AG04450 (cell line): ENCODE data around the gene PLPP3. TPM values are rescaled to one million over a fixed set of nuclear protein-coding genes. Genes with fewer than 3 reads are reported as not detected.

Source experiments
- CTCF ChIA-PET: fragments of 300-600, 350-600 bp; formaldehyde crosslinking; extraction: SDS; loops from one replicate; lab custom pipeline; 2022; ENCODE audit warnings: antibody characterized with exemption, inconsistent platforms; lab: Charles Lee
- POLR2A ChIA-PET: fragments of 350-600 bp; formaldehyde crosslinking; extraction: SDS; loops from one replicate; lab custom pipeline; 2021; ENCODE audit warnings: antibody characterized with exemption, inconsistent platforms; lab: Yijun Ruan, JAX
- DNase-seq: peaks from one replicate; pipeline ENCODE4 v3.0.0-alpha.2; 2011; ENCODE audit warnings: low read depth, low spot score
- H3K27ac ChIP-seq: one replicate; pipeline ENCODE4 v1.5.1; 2012; ENCODE audit warnings: low read depth, low read length, control low read depth
- H3K27me3 ChIP-seq: one replicate; pipeline ENCODE4 v1.6.0; 2012; ENCODE audit warnings: low read length; ENCODE audit not compliant: control insufficient read depth, insufficient read depth
- H3K4me3 ChIP-seq: 2 replicates; pipeline ENCODE4 v1.5.1; 2011; ENCODE audit warnings: mild to moderate bottlenecking, low read depth, low read length, control low read depth
- H3K9me3 ChIP-seq: 2 replicates; pipeline ENCODE4 v1.5.1; 2012; ENCODE audit warnings: low read length; ENCODE audit not compliant: control insufficient read depth, insufficient read depth
- CTCF ChIP-seq: IDR thresholded peaks from 2 replicates; pipeline ENCODE4 v1.5.1; 2011; ENCODE audit warnings: low read depth, low read length, control low read depth, inconsistent platforms
- polyA plus RNA-seq: library from polyadenylated mRNA; depleted of rRNA; stranded (reverse); fragments of >200 nt; gene quantifications from 2 replicates; pipeline ENCODE4 v1.2.3, GENCODE V29; 2011

The PLPP3 gene
- polyA plus RNA-seq, 1 experiment: 210 TPM

GRCh38 chr1:56515898-56516538 is 63.3 kb downstream of the PLPP3 start:
- H3K9me3 ChIP-seq: no peaks in the 10 kb centered on the region
- DNase-seq: no peak
- H3K27ac ChIP-seq: no peak overlapping the region
- H3K27me3 ChIP-seq: no peaks in the 10 kb centered on the region
- ChIA-PET CTCF (interaction anchor here (0.7 kb wide), 1 partner anchor 183 kb away, joined by 4 read pairs; no protein-coding TSS in a partner anchor), POLR2A (no interaction called here)
- TF ChIP-seq CTCF: no peak
- H3K4me3 ChIP-seq: no peak overlapping the region

- CTCF ChIA-PET: no interaction called here
- Histone ChIP-seq H3K27me3 (no peaks in the 10 kb centered on the region), H3K9me3 (no peaks in the 10 kb centered on the region), H3K27ac (no peak overlapping the region), H3K4me3 (no peak overlapping the region)
- DNase-seq: no peak
- POLR2A ChIA-PET: no interaction called here
- TF ChIP-seq CTCF: no peak
These were observed 66.5 kb downstream of the PLPP3 start for GRCh38 chr1:56512724-56513494.

- no peak for TF ChIP-seq CTCF
These were observed 67.6 kb downstream of the PLPP3 start for GRCh38 chr1:56511766-56512165.

GRCh38 chr1:56511364-56511763 is 68.0 kb downstream of the PLPP3 start:
- no peak for DNase-seq
- CTCF ChIA-PET: no interaction called here
- TF ChIP-seq CTCF: no peak
- H3K9me3 ChIP-seq: no peaks in the 10 kb centered on the region
- POLR2A ChIA-PET: interaction anchor here (0.6 kb wide), 1 partner anchor 68 kb away, joined by 3 read pairs; the partner anchor contains the start of gene PLPP3
- H3K27me3 ChIP-seq: no peaks in the 10 kb centered on the region
- no peak overlapping the region for H3K27ac ChIP-seq
- no peak overlapping the region for H3K4me3 ChIP-seq

More at GRCh38 chr1:56511766-56512165, 67.6 kb downstream of the PLPP3 start:
- H3K27ac ChIP-seq: no peak overlapping the region
- H3K27me3 ChIP-seq: no peaks in the 10 kb centered on the region
- no peak for DNase-seq
- no peak overlapping the region for H3K4me3 ChIP-seq
- H3K9me3 ChIP-seq: no peaks in the 10 kb centered on the region
- CTCF ChIA-PET: no interaction called here
- POLR2A ChIA-PET: no interaction called here

- POLR2A ChIA-PET: interaction anchor here (0.6 kb wide), 1 partner anchor 69 kb away, joined by 3 read pairs; the partner anchor contains the start of gene PLPP3
- Histone ChIP-seq H3K27ac (no peak overlapping the region), H3K9me3 (no peaks in the 10 kb centered on the region), H3K27me3 (no peaks in the 10 kb centered on the region), H3K4me3 (no peak overlapping the region)
- DNase-seq: no peak
- CTCF ChIA-PET: no interaction called here
- TF ChIP-seq CTCF: no peak
These were observed 68.7 kb downstream of the PLPP3 start for GRCh38 chr1:56510642-56511021.
